Neuron (in vitro differentiated cells): ENCODE measurements around the gene NBEA.

Experiments
- H2AFZ ChIP-seq: one replicate; pipeline ENCODE4 v1.6.1; 2013; ENCODE audit warnings: low read depth, mild to moderate bottlenecking, inconsistent platforms, low read length, moderate library complexity
- H3K27me3 ChIP-seq: one replicate; pipeline ENCODE4 v1.6.1; 2013; ENCODE audit warnings: low read length; ENCODE audit not compliant: insufficient read depth
- H3K36me3 ChIP-seq: one replicate; pipeline ENCODE4 v1.6.1; 2013; ENCODE audit warnings: low read length; ENCODE audit not compliant: insufficient read depth
- H3K4me1 ChIP-seq: one replicate; pipeline ENCODE4 v1.6.1; 2013; ENCODE audit warnings: low read length; ENCODE audit not compliant: insufficient read depth
- H3K4me3 ChIP-seq: 2 replicates; pipeline ENCODE4 v1.5.1; 2013; ENCODE audit warnings: mild to moderate bottlenecking, low read length, moderate library complexity
- H3K9me3 ChIP-seq: one replicate; pipeline ENCODE4 v1.6.1; 2013; ENCODE audit warnings: low read length

The NBEA gene

DNA sequence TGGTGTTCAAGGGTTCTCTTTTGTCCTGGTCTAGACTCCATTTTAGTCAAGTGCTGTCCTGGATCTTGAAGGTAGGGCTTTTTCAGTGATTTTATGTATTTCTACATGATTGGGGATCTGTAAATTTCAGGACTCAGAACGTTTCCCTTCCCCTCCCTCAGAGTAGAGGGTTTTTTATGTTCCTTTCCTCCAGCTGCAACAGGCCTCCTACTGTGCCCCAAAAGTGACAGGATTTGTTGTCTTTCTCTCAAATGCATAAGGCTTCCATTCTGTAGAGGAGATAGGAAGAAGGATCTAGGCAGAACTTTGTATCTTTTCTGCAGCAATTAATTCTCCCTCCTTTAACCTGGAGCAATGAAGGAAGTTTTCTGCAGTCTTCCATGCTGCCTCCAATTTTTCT, 283.1 kb downstream of the NBEA start:
- Histone ChIP-seq H3K9me3 (no peaks in the 10 kb centered on the region), H3K27me3 (no peaks in the 10 kb centered on the region), H3K4me3 (no peak overlapping the region), H3K36me3 (no peaks in the 10 kb centered on the region), H3K4me1 (peaks cover 11% of the 10 kb centered on the region), H2AFZ (no peak overlapping the region)

- Histone ChIP-seq H3K4me3 (no peak overlapping the region), H3K27me3 (no peaks in the 10 kb centered on the region), H3K36me3 (no peaks in the 10 kb centered on the region), H2AFZ (no peak overlapping the region), H3K9me3 (no peaks in the 10 kb centered on the region), H3K4me1 (peaks cover 11% of the 10 kb centered on the region)
These were observed 283.5 kb downstream of the NBEA start for GRCh38 chr13:35225582-35225981.

GRCh38 chr13:35228536-35228935, 286.5 kb downstream of the NBEA start:
- Histone ChIP-seq H3K36me3 (no peaks in the 10 kb centered on the region), H3K9me3 (no peaks in the 10 kb centered on the region), H3K4me3 (no peak overlapping the region), H2AFZ (no peak overlapping the region), H3K27me3 (no peaks in the 10 kb centered on the region), H3K4me1 (peaks cover 11% of the 10 kb centered on the region)

- Histone ChIP-seq H2AFZ (no peak overlapping the region), H3K4me3 (no peak overlapping the region), H3K27me3 (no peaks in the 10 kb centered on the region), H3K9me3 (no peaks in the 10 kb centered on the region), H3K36me3 (no peaks in the 10 kb centered on the region), H3K4me1 (no peaks in the 10 kb centered on the region)
These were observed 289.4 kb downstream of the NBEA start for GRCh38 chr13:35231426-35231825.

DNA sequence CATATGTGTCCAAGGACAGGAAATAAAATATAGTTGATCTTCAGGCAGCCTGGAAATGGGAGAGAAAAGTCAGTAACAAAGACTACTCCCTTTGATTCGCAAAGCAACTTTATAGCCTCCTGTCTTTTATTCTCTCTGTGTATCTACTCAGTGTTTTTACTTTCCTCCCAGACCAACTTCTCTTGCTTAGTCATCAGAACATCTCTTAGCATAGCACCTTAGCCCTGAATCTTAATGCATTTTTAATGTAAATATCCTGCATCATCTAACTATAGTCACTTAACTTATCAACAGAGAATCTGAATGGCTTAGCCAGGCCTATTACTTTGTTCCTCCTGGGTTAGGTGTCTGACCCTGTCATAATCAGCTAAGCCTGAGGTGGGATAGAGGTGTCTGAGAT, 296.2 kb downstream of the NBEA start:
- no peak overlapping the region for H2AFZ ChIP-seq
- H3K4me1 ChIP-seq, result no peaks in the 10 kb centered on the region
- H3K4me3 ChIP-seq, result no peak overlapping the region
- H3K36me3 ChIP-seq, result no peaks in the 10 kb centered on the region
- no peaks in the 10 kb centered on the region for H3K27me3 ChIP-seq
- no peaks in the 10 kb centered on the region for H3K9me3 ChIP-seq

GRCh38 chr13:35252536-35253205, 310.6 kb downstream of the NBEA start:
- H3K36me3 ChIP-seq, result no peaks in the 10 kb centered on the region
- H3K9me3 ChIP-seq, result peaks cover 12% of the 10 kb centered on the region

GRCh38 chr13:35255241-35255640, 313.2 kb downstream of the NBEA start:
- H3K36me3 ChIP-seq, result no peaks in the 10 kb centered on the region
- H3K4me1 ChIP-seq, result no peaks in the 10 kb centered on the region
- no peak overlapping the region for H2AFZ ChIP-seq
- no peak overlapping the region for H3K4me3 ChIP-seq
- no peaks in the 10 kb centered on the region for H3K27me3 ChIP-seq
- H3K9me3 ChIP-seq, result peaks cover 12% of the 10 kb centered on the region

More at GRCh38 chr13:35252536-35253205, 310.6 kb downstream of the NBEA start:
- Histone ChIP-seq H3K4me1 (no peaks in the 10 kb centered on the region), H3K27me3 (no peaks in the 10 kb centered on the region), H2AFZ (no peak overlapping the region), H3K4me3 (no peak overlapping the region)

- Histone ChIP-seq H2AFZ (no peak overlapping the region), H3K4me1 (no peaks in the 10 kb centered on the region), H3K27me3 (no peaks in the 10 kb centered on the region), H3K9me3 (peaks cover 12% of the 10 kb centered on the region), H3K4me3 (no peak overlapping the region), H3K36me3 (no peaks in the 10 kb centered on the region)
These were observed 314.5 kb downstream of the NBEA start for GRCh38 chr13:35256459-35257148.

DNA sequence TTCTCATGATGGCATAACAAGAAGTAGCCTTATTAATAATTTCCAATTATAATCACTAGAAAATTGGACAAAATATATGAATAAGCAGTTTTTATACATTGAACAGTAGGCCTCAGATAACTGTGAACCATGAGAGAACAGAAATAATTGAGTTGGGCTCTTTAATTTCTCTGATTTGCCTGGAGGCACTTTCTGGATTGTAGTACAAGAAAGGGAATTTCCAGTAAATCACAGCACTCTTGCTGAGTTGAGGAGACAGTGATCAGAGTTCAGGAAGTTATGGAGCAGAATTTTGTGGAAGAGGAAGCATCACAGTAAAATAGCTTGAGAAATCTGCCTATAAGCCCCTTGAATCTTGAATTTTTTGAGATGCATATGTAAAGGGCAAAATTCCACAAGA, 318.2 kb downstream of the NBEA start:
- H3K9me3 ChIP-seq, result peaks cover 9% of the 10 kb centered on the region
- H2AFZ ChIP-seq, result no peak overlapping the region
- no peaks in the 10 kb centered on the region for H3K27me3 ChIP-seq
- H3K4me3 ChIP-seq, result no peak overlapping the region
- no peaks in the 10 kb centered on the region for H3K36me3 ChIP-seq
- H3K4me1 ChIP-seq, result no peaks in the 10 kb centered on the region

GRCh38 chr13:35266412-35266811, 324.3 kb downstream of the NBEA start:
- no peak overlapping the region for H2AFZ ChIP-seq

DNA sequence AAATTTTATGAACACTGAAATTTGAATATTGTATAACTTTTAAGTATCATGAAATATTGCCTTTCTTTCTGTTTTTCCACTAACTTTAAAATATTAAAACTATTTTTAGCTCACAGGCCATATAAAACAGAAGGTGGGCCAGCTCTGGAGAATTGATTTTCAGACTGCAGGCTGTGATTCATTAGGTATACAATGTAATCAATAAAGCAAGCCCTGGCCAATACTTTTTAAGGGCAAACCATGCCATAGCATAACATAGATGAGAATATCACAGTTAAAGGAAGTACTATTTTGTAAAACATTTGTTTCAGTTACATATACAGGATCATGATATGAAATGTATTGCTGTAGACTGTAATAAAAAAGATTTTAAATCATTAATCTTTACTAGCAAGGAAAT, 336.8 kb downstream of the NBEA start:
- no peaks in the 10 kb centered on the region for H3K36me3 ChIP-seq
- no peaks in the 10 kb centered on the region for H3K27me3 ChIP-seq
- no peaks in the 10 kb centered on the region for H3K9me3 ChIP-seq
- no peaks in the 10 kb centered on the region for H3K4me1 ChIP-seq
- H2AFZ ChIP-seq, result no peak overlapping the region
- no peak overlapping the region for H3K4me3 ChIP-seq

More at GRCh38 chr13:35266412-35266811, 324.3 kb downstream of the NBEA start:
- H3K27me3 ChIP-seq, result no peaks in the 10 kb centered on the region
- H3K4me1 ChIP-seq, result no peaks in the 10 kb centered on the region
- H3K9me3 ChIP-seq, result peaks cover 4% of the 10 kb centered on the region
- H3K4me3 ChIP-seq, result no peak overlapping the region
- H3K36me3 ChIP-seq, result no peaks in the 10 kb centered on the region

GRCh38 chr13:35279500-35279899, 337.4 kb downstream of the NBEA start:
- Histone ChIP-seq H3K36me3 (no peaks in the 10 kb centered on the region), H3K4me1 (no peaks in the 10 kb centered on the region), H3K4me3 (no peak overlapping the region), H3K9me3 (no peaks in the 10 kb centered on the region), H2AFZ (no peak overlapping the region), H3K27me3 (no peaks in the 10 kb centered on the region)

DNA sequence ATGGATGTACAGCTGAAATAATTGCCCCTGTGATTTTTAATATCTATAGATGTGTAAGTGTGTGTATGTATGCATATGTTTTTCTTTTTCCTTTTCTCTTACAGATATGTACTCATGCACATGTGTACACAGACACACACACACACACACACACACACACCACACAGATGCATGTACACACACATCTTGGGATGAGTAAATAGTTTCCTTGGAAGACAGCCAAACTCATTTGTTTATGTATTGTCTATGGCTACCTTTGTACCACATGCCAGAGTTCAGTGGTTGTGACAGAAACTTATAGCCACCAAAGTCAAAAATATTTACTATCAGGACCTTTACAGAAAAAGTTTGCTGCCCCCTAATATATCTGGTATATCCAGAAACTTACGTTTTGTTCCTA, 341.8 kb downstream of the NBEA start:
- no peaks in the 10 kb centered on the region for H3K27me3 ChIP-seq
- no peak overlapping the region for H2AFZ ChIP-seq
- no peaks in the 10 kb centered on the region for H3K9me3 ChIP-seq
- H3K36me3 ChIP-seq, result no peaks in the 10 kb centered on the region
- H3K4me1 ChIP-seq, result no peaks in the 10 kb centered on the region
- H3K4me3 ChIP-seq, result no peak overlapping the region

GRCh38 chr13:35285677-35286076, 343.6 kb downstream of the NBEA start:
- no peaks in the 10 kb centered on the region for H3K27me3 ChIP-seq
- H2AFZ ChIP-seq, result no peak overlapping the region

More at GRCh38 chr13:35285677-35286076, 343.6 kb downstream of the NBEA start:
- no peak overlapping the region for H3K4me3 ChIP-seq
- no peaks in the 10 kb centered on the region for H3K4me1 ChIP-seq
- no peaks in the 10 kb centered on the region for H3K36me3 ChIP-seq
- H3K9me3 ChIP-seq, result no peaks in the 10 kb centered on the region
